NT2/D1 (cell line): Measurements from ENCODE around the gene KCTD10.

Source experiments
- SUZ12 ChIP-seq: IDR thresholded peaks from 2 replicates; pipeline ENCODE4 v1.6.1; 2011; ENCODE audit not compliant: insufficient read length, insufficient read depth; ENCODE audit errors: extremely low read depth
- YY1 ChIP-seq: IDR thresholded peaks from 2 replicates; pipeline ENCODE4 v1.6.1; 2011; ENCODE audit not compliant: insufficient read length, insufficient read depth
- ZNF274 ChIP-seq: IDR thresholded peaks from 2 replicates; pipeline ENCODE4 v1.6.1; 2011; ENCODE audit warnings: mild to moderate bottlenecking, low read depth, low read length

DNA sequence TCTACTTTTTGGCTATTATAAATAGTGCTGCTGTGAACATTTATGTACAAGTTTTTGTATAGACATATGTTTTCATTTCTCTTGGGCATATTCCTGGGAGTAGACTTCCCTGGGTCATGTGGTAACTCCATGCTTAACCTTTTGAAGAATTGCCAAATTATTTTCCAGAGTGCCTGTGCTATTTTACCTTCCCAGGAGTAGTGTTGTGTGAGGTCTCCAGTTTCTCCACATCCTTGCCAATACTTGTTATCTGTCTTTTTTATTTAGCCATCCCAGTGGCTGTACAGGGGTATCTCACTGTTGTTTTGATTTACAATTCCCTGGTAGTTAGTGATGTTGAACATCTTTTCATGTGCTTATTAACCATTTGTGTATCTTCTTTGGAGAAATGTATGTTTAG is 19.2 kb upstream of the KCTD10 start:
- TF ChIP-seq ZNF274, result no peak
- TF ChIP-seq SUZ12, result no peak
- no peak for TF ChIP-seq YY1
